Ishikawa (cell line): Measurements from ENCODE around the gene STK39.

Experiments
- CEBPB ChIP-seq: IDR thresholded peaks from 2 replicates; pipeline ENCODE4 v1.6.1; 2012
- CREB1 ChIP-seq: IDR thresholded peaks from 2 replicates; pipeline ENCODE4 v1.6.1; 2012; ENCODE audit warnings: low read depth
- EGR1 ChIP-seq: IDR thresholded peaks from 2 replicates; pipeline ENCODE4 v1.6.1; 2012
- EP300 ChIP-seq: IDR thresholded peaks from 2 replicates; pipeline ENCODE4 v1.6.1; 2012; ENCODE audit warnings: borderline replicate concordance
- FOXM1 ChIP-seq: IDR thresholded peaks from 2 replicates; pipeline ENCODE4 v1.6.1; 2012; ENCODE audit warnings: low read depth, borderline replicate concordance
- MAX ChIP-seq: IDR thresholded peaks from 2 replicates; pipeline ENCODE4 v1.6.1; 2012
- NFIC ChIP-seq: IDR thresholded peaks from 2 replicates; pipeline ENCODE4 v1.6.1; 2012
- RAD21 ChIP-seq: IDR thresholded peaks from 2 replicates; pipeline ENCODE4 v1.6.1; 2012; ENCODE audit warnings: low read depth
- TAF1 ChIP-seq: IDR thresholded peaks from 2 replicates; pipeline ENCODE4 v1.6.1; 2012; ENCODE audit warnings: low read depth, mild to moderate bottlenecking
- TCF12 ChIP-seq: IDR thresholded peaks from 2 replicates; pipeline ENCODE4 v1.6.1; 2012; ENCODE audit warnings: low read depth
- TEAD4 ChIP-seq: IDR thresholded peaks from 2 replicates; pipeline ENCODE4 v1.6.1; 2012
- YY1 ChIP-seq: IDR thresholded peaks from 2 replicates; pipeline ENCODE4 v1.6.1; 2012; ENCODE audit warnings: low read depth
- ZBTB7A ChIP-seq: IDR thresholded peaks from 2 replicates; pipeline ENCODE4 v1.6.1; 2012; ENCODE audit warnings: low read depth
- TF ChIP-seq, protein P1 (sequence below): IDR thresholded peaks from 2 replicates; pipeline ENCODE4 v1.6.1; 2012; ENCODE audit warnings: low read depth, mild to moderate bottlenecking
- TF ChIP-seq, protein P2 (sequence below): IDR thresholded peaks from 2 replicates; pipeline ENCODE4 v1.6.1; 2012

The STK39 gene

GRCh38 chr2:168201584-168202116 is 45.7 kb downstream of the STK39 start:
- TF ChIP-seq EP300 (no peak), ZBTB7A (no peak), TEAD4 (no peak), MAX (no peak), RAD21 (no peak), NFIC (no peak), CREB1 (no peak), CEBPB (no peak), FOXM1 (no peak), EGR1 (no peak), TAF1 (no peak), YY1 (no peak), TCF12 (no peak)
- TF ChIP-seq, protein P1, sequence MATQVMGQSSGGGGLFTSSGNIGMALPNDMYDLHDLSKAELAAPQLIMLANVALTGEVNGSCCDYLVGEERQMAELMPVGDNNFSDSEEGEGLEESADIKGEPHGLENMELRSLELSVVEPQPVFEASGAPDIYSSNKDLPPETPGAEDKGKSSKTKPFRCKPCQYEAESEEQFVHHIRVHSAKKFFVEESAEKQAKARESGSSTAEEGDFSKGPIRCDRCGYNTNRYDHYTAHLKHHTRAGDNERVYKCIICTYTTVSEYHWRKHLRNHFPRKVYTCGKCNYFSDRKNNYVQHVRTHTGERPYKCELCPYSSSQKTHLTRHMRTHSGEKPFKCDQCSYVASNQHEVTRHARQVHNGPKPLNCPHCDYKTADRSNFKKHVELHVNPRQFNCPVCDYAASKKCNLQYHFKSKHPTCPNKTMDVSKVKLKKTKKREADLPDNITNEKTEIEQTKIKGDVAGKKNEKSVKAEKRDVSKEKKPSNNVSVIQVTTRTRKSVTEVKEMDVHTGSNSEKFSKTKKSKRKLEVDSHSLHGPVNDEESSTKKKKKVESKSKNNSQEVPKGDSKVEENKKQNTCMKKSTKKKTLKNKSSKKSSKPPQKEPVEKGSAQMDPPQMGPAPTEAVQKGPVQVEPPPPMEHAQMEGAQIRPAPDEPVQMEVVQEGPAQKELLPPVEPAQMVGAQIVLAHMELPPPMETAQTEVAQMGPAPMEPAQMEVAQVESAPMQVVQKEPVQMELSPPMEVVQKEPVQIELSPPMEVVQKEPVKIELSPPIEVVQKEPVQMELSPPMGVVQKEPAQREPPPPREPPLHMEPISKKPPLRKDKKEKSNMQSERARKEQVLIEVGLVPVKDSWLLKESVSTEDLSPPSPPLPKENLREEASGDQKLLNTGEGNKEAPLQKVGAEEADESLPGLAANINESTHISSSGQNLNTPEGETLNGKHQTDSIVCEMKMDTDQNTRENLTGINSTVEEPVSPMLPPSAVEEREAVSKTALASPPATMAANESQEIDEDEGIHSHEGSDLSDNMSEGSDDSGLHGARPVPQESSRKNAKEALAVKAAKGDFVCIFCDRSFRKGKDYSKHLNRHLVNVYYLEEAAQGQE = no peak
- TF ChIP-seq, protein P2, sequence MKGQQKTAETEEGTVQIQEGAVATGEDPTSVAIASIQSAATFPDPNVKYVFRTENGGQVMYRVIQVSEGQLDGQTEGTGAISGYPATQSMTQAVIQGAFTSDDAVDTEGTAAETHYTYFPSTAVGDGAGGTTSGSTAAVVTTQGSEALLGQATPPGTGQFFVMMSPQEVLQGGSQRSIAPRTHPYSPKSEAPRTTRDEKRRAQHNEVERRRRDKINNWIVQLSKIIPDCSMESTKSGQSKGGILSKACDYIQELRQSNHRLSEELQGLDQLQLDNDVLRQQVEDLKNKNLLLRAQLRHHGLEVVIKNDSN = no peak

- no peak for TF ChIP-seq EGR1
- TF ChIP-seq MAX = no peak
- no peak for TF ChIP-seq FOXM1
- TF ChIP-seq TAF1 = no peak
- TF ChIP-seq YY1 = no peak
- TF ChIP-seq TEAD4 = no peak
- TF ChIP-seq, protein P1 = no peak
- no peak for TF ChIP-seq CEBPB
- TF ChIP-seq RAD21 = no peak
- TF ChIP-seq NFIC = no peak
Measured at GRCh38 chr2:168200930-168201583, 46.3 kb downstream of the STK39 start.

DNA sequence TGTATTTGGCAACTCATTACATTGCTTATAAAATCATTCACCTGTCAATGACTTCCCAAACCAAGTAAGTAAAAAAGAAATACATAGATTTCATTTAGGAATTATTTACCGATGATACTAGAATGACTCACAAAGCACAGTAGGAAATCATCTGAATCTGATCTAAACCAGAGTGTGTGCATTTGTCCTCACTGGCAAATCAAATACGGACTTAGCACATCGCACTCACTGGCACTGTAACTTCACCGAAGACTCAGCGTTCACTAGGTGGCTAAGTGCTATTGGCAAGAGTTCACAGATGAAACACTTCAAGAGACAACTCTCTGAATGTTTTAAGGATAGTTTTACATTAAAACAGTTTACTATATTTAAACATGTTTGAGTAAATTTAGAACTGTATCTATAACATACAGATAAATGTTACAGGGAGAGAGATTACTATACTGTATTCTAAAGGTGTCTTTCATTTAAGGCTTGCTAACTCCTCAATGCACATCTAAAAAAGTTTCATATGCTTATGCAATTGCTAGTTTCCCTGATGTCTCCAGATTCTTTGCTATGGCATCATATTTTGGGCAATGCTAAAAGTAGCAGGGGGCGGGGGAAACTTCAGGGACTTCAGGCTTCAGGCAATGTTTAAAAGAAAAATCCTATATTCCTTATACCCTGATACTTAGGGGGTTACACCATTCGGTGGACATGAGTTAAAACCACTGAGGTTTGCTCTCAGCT is 48.8 kb downstream of the STK39 start:
- no peak for TF ChIP-seq FOXM1
- TF ChIP-seq TAF1 = no peak
- no peak for TF ChIP-seq EP300
- TF ChIP-seq YY1 = no peak
- TF ChIP-seq, protein P2 = no peak
- TF ChIP-seq, protein P1 = no peak
- TF ChIP-seq MAX = no peak

DNA sequence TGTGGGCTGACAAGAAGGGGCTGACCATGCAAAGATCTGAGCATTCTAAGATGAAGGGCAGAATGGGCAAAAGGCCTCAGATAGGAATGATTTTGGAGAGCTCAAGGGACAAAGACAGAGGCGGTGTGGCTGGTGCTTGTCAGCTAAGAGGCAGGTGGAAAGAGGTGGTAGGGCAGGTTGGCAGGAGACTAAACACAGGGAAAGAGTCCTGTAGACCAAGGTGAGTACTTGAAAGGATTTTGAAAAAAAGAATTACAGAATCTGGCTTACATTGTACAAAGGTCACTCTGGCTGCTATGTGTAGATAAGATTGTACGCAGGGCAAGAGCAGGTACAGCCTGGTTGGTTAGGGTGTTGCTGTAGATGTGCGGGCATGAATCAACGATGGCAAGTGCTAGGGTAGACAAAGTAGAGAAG is 50.6 kb downstream of the STK39 start:
- TF ChIP-seq, protein P2 = no peak
- TF ChIP-seq NFIC (no peak), TAF1 (no peak), YY1 (no peak)
